Mesendoderm (in vitro differentiated cells): Measurements from ENCODE around the gene SPEG.
A peak's percentile ranks its signal among the peaks of the same experiment; 100 is the strongest.

Source experiments
- DNase-seq: peaks from one replicate; pipeline ENCODE4 v3.0.0; 2013
- H2AK5ac ChIP-seq: 2 replicates; pipeline ENCODE4 v1.6.1; 2013; ENCODE audit warnings: low read length, inconsistent platforms
- H2BK120ac ChIP-seq: 2 replicates; pipeline ENCODE4 v1.6.1; 2013; ENCODE audit warnings: low read depth, mild to moderate bottlenecking, low read length, moderate library complexity, mixed read lengths
- H2BK15ac ChIP-seq: replicated peaks from 2 replicates; pipeline ENCODE4 v1.6.1; 2013; ENCODE audit warnings: low read depth, mild to moderate bottlenecking, moderate library complexity
- H2BK5ac ChIP-seq: 2 replicates; pipeline ENCODE4 v1.6.1; 2013; ENCODE audit warnings: low read length, inconsistent platforms
- H3K18ac ChIP-seq: 2 replicates; pipeline ENCODE4 v1.6.1; 2013; ENCODE audit warnings: mild to moderate bottlenecking, low read length, mixed read lengths
- H3K23ac ChIP-seq: one replicate; pipeline ENCODE4 v1.6.1; 2013; ENCODE audit warnings: low read length
- H3K27ac ChIP-seq: 2 replicates; pipeline ENCODE4 v1.5.1; 2013; ENCODE audit warnings: low read depth, mild to moderate bottlenecking, inconsistent platforms, low read length, moderate library complexity
- H3K27me3 ChIP-seq: 2 replicates; pipeline ENCODE4 v1.6.1; 2013; ENCODE audit warnings: low read length, control low read depth, mild to moderate bottlenecking, inconsistent platforms; ENCODE audit not compliant: insufficient read depth, poor library complexity
- H3K36me3 ChIP-seq: 2 replicates; pipeline ENCODE4 v1.6.1; 2013; ENCODE audit warnings: low read length, inconsistent platforms; ENCODE audit not compliant: control insufficient read depth, insufficient read depth
- H3K4ac ChIP-seq: one replicate; pipeline ENCODE4 v1.6.1; 2013; ENCODE audit warnings: low read depth, mild to moderate bottlenecking, low read length, moderate library complexity
- H3K4me1 ChIP-seq: 2 replicates; pipeline ENCODE4 v1.6.1; 2013; ENCODE audit warnings: low read depth, low read length, inconsistent platforms; ENCODE audit not compliant: control insufficient read depth
- H3K4me2 ChIP-seq: 2 replicates; pipeline ENCODE4 v1.6.1; 2013; ENCODE audit warnings: low read length
- H3K4me3 ChIP-seq: 2 replicates; pipeline ENCODE4 v1.5.1; 2013; ENCODE audit warnings: mild to moderate bottlenecking, low read length
- H3K56ac ChIP-seq: one replicate; pipeline ENCODE4 v1.6.1; 2013; ENCODE audit warnings: low read length
- H3K79me1 ChIP-seq: 2 replicates; pipeline ENCODE4 v1.6.1; 2013; ENCODE audit warnings: low read length, inconsistent platforms
- H3K79me2 ChIP-seq: 2 replicates; pipeline ENCODE4 v1.6.1; 2013; ENCODE audit warnings: mild to moderate bottlenecking, low read length; ENCODE audit not compliant: control insufficient read depth, insufficient read depth
- H3K9ac ChIP-seq: 2 replicates; pipeline ENCODE4 v1.6.1; 2013; ENCODE audit warnings: low read length, inconsistent platforms
- H4K5ac ChIP-seq: one replicate; pipeline ENCODE4 v1.6.1; 2013; ENCODE audit warnings: low read length
- H4K8ac ChIP-seq: one replicate; pipeline ENCODE4 v1.6.1; 2013; ENCODE audit warnings: low read depth, mild to moderate bottlenecking, control low read depth, low read length, moderate library complexity
- WGBS: extraction: QIAGEN DNeasy Blood & Tissue Kit; methylation state at CpG from one replicate; pipeline ENCODE4 v1.1.7; 2013; ENCODE audit warnings: low lambda C conversion rate, missing lambda C conversion rate; ENCODE audit not compliant: insufficient coverage; ENCODE audit errors: extremely low coverage; 5-methylcytosine and 5-hydroxymethylcytosine counted together

The SPEG gene

DNA sequence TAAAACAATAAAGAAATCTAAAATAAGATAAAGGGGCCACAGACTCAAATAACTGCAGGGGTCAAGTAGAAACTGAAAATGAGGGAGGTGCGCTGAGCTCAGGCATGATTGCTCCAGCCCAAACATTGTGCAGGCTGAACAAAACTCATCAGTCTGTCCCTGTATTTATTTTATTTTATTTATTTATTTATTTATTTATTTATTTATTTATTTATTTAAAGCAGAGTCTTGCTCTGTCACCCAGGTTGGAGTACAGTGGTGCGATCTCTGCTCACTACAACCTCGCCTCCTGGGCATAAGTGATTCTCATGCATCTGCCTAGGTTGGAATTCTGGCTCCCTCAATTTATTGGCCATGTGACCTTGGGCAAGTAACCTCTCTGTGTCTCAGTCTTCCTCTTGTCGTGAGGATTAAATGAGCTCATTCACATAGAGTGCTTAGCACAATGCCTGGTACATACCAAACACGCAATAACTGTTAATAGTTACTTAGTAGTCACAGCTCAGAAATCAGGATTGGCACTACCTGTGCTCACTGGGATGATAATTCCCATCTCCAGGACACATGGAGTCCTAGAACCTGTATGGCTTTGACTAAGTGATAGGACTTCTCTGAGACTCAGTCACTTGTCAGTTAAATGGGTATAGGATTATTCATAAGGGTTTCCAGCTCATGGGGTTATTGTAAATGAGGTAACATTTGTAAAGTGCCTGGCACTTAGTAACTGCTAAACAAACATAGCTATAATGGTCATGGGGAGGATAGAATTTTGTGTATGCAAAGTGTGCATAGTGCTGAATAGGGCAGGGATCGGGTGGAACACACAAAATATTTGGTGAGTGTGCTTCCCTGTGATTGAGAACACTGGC is 6.0 kb downstream of the SPEG start:
- no peak overlapping the region for H2BK120ac ChIP-seq
- no peak overlapping the region for H3K4ac ChIP-seq
- no peaks in the 10 kb centered on the region for H3K79me2 ChIP-seq
- H3K4me2 ChIP-seq, result no peak overlapping the region
- H3K23ac ChIP-seq, result no peak overlapping the region
- H3K18ac ChIP-seq, result no peak overlapping the region
- no peaks in the 10 kb centered on the region for H3K36me3 ChIP-seq
- no peak overlapping the region for H3K9ac ChIP-seq
- H2BK15ac ChIP-seq, result no peak overlapping the region
- no peak overlapping the region for H2AK5ac ChIP-seq
- no peak overlapping the region for H3K4me3 ChIP-seq
- WGBS, result no CpG with 5 or more reads among the region's 6 CpGs
- DNase-seq, result no peak
- H3K27me3 ChIP-seq, result peaks cover under 1% of the 10 kb centered on the region
- no peak overlapping the region for H3K56ac ChIP-seq
- H3K4me1 ChIP-seq, result no peaks in the 10 kb centered on the region
- H4K8ac ChIP-seq, result no peak overlapping the region
- H2BK5ac ChIP-seq, result no peak overlapping the region
- H4K5ac ChIP-seq, result no peak overlapping the region
- no peaks in the 10 kb centered on the region for H3K79me1 ChIP-seq
- H3K27ac ChIP-seq, result no peak overlapping the region

GRCh38 chr2:219441451-219442255 is 7.0 kb downstream of the SPEG start:
- DNase-seq, result peak; percentile 25
- peak overlapping the region; percentile 66 for H3K18ac ChIP-seq
- no peak overlapping the region for H4K5ac ChIP-seq
- no peak overlapping the region for H2BK15ac ChIP-seq
- no peak overlapping the region for H3K23ac ChIP-seq
- H3K4me2 ChIP-seq, result peak overlapping the region; percentile 73
- no CpG with 5 or more reads among the region's 78 CpGs for WGBS
- H3K36me3 ChIP-seq, result no peaks in the 10 kb centered on the region
- no peaks in the 10 kb centered on the region for H3K27me3 ChIP-seq
- no peak overlapping the region for H4K8ac ChIP-seq
- peak overlapping the region; percentile 14 for H3K4me3 ChIP-seq
- no peaks in the 10 kb centered on the region for H3K79me1 ChIP-seq
- H2AK5ac ChIP-seq, result no peak overlapping the region
- H2BK120ac ChIP-seq, result no peak overlapping the region
- no peak overlapping the region for H3K27ac ChIP-seq
- H3K79me2 ChIP-seq, result no peaks in the 10 kb centered on the region
- H2BK5ac ChIP-seq, result no peak overlapping the region
- no peaks in the 10 kb centered on the region for H3K4me1 ChIP-seq
- H3K9ac ChIP-seq, result peak overlapping the region; percentile 67
- H3K4ac ChIP-seq, result no peak overlapping the region
- H3K56ac ChIP-seq, result peak overlapping the region; percentile 86

- peak overlapping the region; percentile 81 for H3K56ac ChIP-seq
- H4K8ac ChIP-seq, result no peak overlapping the region
- no peak for DNase-seq
- WGBS, result no CpG with 5 or more reads among the region's 35 CpGs
- H2AK5ac ChIP-seq, result no peak overlapping the region
- H3K18ac ChIP-seq, result peak overlapping the region; percentile 66
- no peaks in the 10 kb centered on the region for H3K27me3 ChIP-seq
- H3K4me3 ChIP-seq, result peak overlapping the region; percentile 11
- H3K23ac ChIP-seq, result no peak overlapping the region
- no peaks in the 10 kb centered on the region for H3K4me1 ChIP-seq
- H2BK120ac ChIP-seq, result no peak overlapping the region
- H2BK5ac ChIP-seq, result no peak overlapping the region
- no peaks in the 10 kb centered on the region for H3K79me2 ChIP-seq
- H3K9ac ChIP-seq, result peak overlapping the region; percentile 57
- no peak overlapping the region for H3K27ac ChIP-seq
- H3K79me1 ChIP-seq, result no peaks in the 10 kb centered on the region
- H2BK15ac ChIP-seq, result no peak overlapping the region
- H3K4me2 ChIP-seq, result peak overlapping the region; percentile 42
- H4K5ac ChIP-seq, result no peak overlapping the region
- no peak overlapping the region for H3K4ac ChIP-seq
- no peaks in the 10 kb centered on the region for H3K36me3 ChIP-seq
Observed at GRCh38 chr2:219442256-219443015, 7.8 kb downstream of the SPEG start.

DNA sequence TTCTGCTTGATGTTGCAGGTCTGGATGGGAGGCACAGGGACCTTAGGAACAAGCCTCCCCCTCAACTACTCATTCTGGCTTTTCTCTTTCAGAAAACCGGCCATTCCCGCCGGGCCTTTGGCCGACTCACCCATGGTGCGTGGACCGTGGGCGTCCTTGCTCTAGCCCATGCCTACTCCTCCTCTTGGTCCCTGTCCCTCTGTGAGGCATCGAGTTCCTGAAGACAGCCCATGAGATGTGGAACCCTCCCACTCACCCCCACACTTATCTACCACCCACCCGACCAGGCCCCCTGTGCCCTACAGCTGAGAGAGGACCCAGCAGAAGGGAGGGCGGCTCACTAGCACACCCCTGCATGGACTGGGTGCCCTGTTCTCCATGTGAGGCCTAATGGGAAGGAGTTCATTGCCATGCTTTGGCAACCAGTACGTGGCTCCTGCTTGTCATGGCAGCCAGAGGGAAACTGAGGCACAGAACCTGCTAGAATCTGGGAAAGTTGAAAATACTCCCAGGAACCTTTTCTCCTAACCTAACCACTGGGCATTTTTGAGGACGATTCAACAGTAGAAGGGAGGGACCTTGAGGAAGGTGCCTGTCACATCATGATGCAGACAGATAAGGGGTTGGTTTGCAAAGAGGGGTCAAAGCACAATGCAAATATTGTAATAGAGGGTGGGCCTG is 8.5 kb downstream of the SPEG start:
- H3K18ac ChIP-seq, result no peak overlapping the region
- H3K9ac ChIP-seq, result no peak overlapping the region
- no peak overlapping the region for H3K4ac ChIP-seq
- H3K36me3 ChIP-seq, result no peaks in the 10 kb centered on the region
- H2BK120ac ChIP-seq, result no peak overlapping the region
- no peak overlapping the region for H4K8ac ChIP-seq
- DNase-seq, result no peak
- no peaks in the 10 kb centered on the region for H3K79me1 ChIP-seq
- no peak overlapping the region for H3K4me2 ChIP-seq
- H3K27ac ChIP-seq, result no peak overlapping the region
- H3K27me3 ChIP-seq, result peaks cover 5% of the 10 kb centered on the region
- no peak overlapping the region for H3K23ac ChIP-seq
- no peak overlapping the region for H3K4me3 ChIP-seq
- H4K5ac ChIP-seq, result no peak overlapping the region
- no peaks in the 10 kb centered on the region for H3K79me2 ChIP-seq
- H2AK5ac ChIP-seq, result no peak overlapping the region
- no peak overlapping the region for H3K56ac ChIP-seq
- H2BK15ac ChIP-seq, result no peak overlapping the region
- no peak overlapping the region for H2BK5ac ChIP-seq
- WGBS, result no CpG with 5 or more reads among the region's 12 CpGs
- no peaks in the 10 kb centered on the region for H3K4me1 ChIP-seq

DNA sequence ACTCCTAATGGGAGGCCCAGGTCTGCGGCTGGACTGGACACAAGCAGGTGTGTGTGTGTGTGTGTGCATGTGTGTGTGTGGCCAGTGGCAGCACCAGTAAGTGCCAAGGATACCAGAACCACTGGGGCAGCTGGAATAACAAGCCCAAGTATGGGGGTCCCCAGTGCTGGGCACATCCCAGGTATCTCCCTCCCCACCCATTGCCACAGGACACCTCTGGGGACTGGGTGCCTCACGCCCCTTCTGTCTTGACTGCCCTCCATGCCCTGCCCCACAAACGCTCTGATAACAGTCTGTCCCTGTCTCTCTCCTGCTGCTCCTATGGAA is 9.0 kb downstream of the SPEG start:
- H2BK120ac ChIP-seq, result no peak overlapping the region
- H3K56ac ChIP-seq, result no peak overlapping the region
- no peak overlapping the region for H2BK5ac ChIP-seq
- H3K23ac ChIP-seq, result no peak overlapping the region
- H3K4me3 ChIP-seq, result no peak overlapping the region
- peaks cover 5% of the 10 kb centered on the region for H3K27me3 ChIP-seq
- H3K4me2 ChIP-seq, result no peak overlapping the region
- no peaks in the 10 kb centered on the region for H3K79me1 ChIP-seq
- H3K79me2 ChIP-seq, result no peaks in the 10 kb centered on the region
- no peak overlapping the region for H2AK5ac ChIP-seq
- H3K36me3 ChIP-seq, result no peaks in the 10 kb centered on the region
- no peaks in the 10 kb centered on the region for H3K4me1 ChIP-seq
- no CpG with 5 or more reads among the region's 3 CpGs for WGBS
- no peak overlapping the region for H2BK15ac ChIP-seq
- DNase-seq, result no peak
- no peak overlapping the region for H4K8ac ChIP-seq
- no peak overlapping the region for H4K5ac ChIP-seq
- H3K4ac ChIP-seq, result no peak overlapping the region
- no peak overlapping the region for H3K9ac ChIP-seq
- no peak overlapping the region for H3K27ac ChIP-seq
- no peak overlapping the region for H3K18ac ChIP-seq
